Stimulated activated CD4-positive, alpha-beta T cell treated with anti-CD3 and anti-CD28 coated beads, Interleukin-1b, Interleukin-23, amount 100 ng/mL, for 1 hour (primary cell): ENCODE measurements around the gene DGKD.
"Not testable (repeated sequence)": the region's sequence is repeated elsewhere in the genome, so short reads cannot be mapped to it uniquely, and the experiment has no call there.

Experiments
- DNase-seq, 2 donors: peaks; one replicate each; pipeline ENCODE4 v3.0.0-alpha.2; 2020; ENCODE audit warnings: low read depth in 2 of 2

Gene DGKD

DNA sequence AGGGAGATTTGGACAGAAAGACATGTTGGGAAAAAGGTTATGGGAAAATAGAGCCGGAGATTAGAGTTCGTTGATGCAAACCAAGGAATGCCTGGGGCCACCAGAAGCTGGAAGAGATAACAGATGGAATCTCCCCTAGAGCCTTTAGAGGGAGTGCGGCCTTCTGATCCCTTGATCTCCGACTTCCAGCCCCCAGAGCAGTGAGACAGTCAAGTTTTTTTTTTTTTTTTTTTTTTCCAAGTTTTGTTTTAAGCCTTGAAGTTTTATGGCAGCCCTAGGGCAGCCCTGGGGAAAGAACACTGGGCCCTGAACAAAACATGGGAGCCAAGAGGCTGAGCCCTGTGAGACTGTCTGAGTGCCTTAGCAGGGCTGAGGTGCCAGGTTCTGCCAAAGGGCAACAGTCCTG is 6.5 kb downstream of the DGKD start:
- no peak for DNase-seq

DNA sequence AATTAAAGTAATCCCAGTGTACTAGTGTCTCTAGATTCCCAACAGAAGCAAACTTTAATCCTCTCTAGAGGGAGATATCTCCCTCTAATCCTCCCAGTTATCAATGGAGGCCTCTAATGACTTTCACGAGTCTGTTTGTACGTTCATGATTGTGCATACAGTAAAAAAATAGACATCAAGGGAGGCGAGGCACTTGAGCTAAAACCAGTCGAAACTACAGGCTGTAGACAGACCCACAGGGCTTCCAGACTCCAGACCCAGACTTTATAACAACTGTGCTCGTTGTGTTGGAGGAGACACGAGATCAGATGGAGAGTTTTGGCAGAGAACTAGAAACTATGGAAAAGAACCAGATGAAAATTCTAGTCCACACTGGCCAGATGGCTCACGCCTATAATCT is 7.0 kb downstream of the DGKD start:
- DNase-seq, result no peak

DNA sequence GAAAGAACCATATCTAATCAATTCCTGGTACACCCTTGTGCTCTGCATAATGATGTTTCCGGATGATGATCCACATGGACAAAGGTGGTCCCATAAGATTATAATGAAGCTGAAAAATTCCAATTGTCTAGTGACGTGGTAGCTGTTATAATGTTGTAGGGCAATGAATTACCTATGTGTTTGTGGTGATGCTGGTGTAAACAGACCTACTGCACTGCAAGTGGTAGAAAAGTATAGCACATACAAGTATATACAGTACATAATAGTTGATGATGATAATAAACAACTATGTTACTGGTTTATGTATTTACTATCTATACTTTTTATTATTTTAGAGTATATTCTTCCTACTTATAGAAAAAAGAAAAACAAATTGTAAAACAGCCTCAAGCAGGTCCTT is 8.4 kb downstream of the DGKD start:
- DNase-seq, result no peak

DNA sequence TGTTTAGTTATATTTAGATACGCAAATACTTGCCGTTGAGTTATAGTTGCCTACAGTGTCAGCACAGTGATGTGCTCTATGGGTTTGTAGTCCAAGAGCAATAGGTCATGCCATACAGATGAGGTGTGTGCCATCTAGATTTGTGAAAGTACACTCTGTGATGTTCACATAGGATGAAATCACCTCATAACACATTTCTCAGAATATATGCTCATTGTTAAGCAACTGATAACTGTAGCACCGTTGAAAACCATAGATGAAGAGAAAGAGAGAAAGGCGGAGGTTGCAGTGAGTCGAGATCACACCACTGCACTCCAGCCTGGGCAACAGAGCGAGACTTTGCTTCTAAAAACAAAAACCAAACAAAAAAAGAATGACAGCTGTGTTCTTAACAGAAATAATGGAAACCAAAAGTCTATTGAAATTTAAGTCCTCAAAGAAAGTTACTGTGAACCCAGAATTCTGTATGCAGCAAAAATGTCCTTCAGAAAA is 9.5 kb downstream of the DGKD start:
- DNase-seq, result no peak

DNA sequence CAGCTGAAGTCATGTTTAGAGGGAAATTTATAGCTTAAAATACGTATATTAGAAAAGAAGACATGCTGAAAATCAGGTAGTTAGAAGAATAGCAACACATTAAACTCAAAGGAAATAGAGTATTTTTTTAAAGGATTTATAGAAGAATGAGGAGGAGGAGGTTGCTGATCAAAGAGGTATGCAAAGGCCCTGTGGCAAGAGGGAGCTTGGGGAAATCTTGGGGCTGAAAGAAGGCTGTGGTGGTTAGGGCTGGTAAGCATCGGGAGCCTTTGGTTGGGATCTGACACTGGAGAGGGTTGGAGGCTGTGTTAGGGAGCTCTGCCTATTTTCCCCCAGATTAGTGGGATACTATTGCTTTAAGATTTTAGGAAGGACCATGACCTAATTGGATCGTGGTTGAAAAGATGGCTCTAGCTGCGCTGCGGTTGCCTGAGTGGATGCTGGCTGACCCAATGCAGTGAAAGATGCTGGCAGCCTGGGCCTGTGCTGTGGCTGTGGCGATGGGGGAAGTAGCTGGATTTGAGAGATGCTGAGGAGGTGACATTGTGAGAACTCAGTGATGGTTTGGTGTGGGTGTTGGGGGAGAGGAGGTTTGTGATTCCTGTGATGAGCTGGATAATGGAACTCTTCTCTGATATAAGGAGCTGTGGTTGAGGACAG is 11.7 kb downstream of the DGKD start:
- no peak for DNase-seq

DNA sequence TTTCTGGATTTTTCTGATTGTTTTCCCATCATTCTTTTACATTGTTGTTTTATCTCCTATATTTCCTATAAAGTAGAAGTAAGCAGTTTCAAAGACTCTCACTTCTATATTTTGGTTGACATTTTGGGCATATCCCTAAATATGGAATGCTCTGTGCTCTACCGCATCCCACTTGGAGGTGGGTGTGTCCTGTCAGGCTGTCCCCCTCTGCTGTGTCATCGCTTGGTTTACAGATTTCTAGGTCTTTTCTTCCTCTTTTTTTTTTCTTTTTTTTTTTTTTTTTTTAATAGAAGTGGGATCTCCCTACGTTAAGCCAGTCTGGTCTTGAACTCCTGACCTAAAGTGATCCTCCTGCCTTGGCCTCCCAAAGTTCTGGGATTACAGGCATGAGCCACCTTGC is 13.3 kb downstream of the DGKD start:
- no peak for DNase-seq

DNA sequence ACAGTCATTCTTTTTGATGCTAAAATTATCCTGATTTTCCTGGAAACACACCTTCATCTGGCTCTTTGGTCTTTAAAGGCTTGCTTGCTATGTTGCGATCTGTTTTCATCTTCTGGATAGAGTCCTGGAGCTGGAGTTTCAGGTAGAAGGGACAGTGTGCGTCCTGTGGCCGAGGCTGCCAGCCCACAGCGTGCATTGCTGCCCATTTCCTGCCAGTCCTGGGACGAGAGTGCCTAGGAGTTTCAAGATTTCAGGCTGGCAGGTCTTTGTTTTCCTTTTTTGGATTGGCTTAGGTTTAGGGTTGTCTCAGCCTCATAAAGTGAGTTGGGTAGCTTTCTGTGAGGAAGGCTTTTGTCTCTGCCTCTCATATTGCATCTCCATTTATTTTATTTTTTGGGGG is 14.5 kb downstream of the DGKD start:
- DNase-seq, result no peak

DNA sequence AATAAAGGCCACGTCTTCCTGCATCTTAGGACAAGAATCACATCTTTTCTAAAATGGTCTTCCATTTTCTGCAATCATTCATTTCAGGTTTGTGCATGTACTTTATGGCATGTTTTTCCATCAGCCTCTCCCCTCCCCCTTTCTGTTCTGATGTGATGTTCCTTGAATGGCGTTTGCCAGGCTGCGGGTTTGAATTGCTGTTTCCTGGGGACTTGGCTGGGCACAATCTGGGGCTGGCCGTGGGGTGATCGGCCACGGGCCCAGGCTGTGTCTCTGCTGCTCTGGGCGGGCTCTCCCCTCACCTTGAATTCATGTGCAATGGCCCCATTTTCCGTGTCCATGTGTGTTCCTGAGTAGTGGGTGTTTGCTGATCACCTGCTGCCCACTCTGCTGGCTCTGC is 15.2 kb downstream of the DGKD start:
- DNase-seq, result no peak

DNA sequence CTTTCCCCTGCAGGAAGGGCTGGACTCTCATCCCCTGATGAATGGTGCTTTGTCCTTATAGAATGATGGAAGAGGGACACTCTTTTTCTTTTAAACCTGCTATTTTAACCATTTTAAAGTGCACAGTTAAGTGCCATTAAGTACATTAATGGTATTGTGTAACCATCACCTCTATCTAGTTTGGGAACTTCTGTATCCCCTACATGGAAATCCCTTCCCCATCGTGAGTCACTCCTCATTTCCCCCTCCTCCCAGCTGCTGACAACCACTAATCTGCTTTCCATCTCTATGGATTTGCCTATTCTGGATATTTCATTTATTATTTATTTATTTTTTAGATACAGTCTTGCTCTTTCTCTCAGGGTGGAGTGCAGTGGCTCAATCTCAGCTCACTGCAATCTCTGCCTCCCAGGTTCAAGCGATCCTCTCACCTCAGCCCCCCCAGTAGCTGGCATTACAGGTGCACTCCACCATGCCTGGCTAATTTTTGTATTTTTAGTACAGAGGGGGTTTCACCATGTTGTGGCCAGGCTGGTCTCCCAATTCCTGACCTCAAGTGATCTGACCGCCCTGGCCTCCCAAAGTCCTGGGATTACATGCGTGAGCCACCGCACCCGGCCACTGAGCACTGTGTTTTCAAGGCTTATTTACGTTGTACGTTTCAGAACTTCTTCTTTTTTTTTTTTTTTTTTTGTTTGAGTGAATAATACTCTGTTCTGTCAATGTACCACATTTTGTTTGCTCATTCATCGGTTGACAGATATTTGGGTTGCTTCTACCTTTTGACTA is 15.8 kb downstream of the DGKD start:
- no peak for DNase-seq

DNA sequence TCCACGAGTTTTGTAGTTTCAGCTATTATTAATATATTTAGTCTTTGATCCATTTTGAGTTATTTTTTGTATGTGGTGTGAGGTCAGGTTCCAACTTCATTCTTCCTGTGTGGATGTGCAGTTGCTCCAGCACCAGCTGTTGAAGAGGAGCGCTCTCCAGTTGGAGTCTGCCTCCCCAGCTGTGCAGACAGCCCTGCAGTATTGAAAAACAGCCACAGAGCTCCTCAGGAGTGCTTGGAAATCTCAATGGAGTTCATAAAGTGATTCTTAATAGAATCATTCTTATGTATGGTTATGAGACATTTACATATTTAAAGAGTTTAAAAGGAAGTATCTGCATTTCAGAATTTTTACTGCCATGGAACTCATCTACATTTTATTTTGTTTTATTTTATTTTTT is 17.3 kb downstream of the DGKD start:
- DNase-seq, result no peak

DNA sequence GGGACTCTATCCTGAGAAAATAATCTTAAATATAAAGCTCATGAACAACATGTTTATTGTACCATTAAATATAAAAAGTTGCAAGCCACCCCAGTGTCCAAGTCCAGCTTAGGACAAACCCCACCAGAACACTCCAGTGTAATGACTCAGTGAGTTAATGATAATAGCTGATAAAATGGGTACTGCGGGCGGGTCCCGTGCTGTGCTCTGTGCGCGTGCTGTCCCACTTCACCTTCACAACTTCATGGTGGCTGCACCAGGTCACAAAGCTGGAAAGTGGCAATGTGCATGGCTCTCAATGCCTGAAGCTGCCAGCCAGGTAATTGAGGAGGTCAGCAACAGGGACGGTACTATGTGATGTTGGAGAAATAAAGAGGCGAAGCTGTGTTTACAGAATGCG is 18.6 kb downstream of the DGKD start:
- no peak for DNase-seq

DNA sequence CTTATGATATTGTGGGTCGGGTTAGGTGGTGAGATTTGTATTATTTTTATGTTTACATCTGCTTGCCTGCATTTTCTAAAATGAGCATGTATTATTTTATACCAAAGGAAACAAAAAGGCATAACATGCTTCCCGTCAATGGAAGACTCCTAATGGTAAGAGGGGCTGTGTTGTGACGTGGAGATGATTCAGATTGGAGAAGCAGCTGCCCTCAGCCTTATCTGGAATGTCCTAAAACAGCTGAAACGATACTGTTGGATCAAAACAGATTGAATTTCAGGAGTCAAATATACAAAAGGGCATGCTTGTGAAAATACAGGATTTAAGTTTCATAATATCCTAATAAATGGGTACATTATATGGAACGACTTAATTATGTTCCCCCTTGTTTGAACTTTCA is 19.0 kb downstream of the DGKD start:
- no peak for DNase-seq

DNA sequence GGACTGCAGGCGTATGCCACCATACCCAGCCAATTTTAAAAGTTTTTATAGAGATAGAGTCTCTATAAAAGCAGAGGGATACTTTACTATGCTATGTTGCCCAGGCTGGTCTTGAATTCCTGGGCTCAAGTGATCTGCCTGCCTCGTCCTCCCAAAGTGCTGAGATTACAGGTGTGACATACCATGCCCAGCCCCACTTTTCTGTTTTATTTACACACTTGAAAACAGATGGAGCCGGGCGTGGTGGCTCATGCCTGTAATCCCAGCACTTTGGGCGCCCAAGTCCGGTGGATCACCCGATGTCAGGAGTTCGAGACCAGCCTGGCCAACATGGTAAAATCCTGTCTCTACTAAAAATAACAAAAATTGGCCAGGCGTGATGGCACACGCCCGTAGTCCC is 20.5 kb downstream of the DGKD start:
- DNase-seq, result not testable (repeated sequence)

DNA sequence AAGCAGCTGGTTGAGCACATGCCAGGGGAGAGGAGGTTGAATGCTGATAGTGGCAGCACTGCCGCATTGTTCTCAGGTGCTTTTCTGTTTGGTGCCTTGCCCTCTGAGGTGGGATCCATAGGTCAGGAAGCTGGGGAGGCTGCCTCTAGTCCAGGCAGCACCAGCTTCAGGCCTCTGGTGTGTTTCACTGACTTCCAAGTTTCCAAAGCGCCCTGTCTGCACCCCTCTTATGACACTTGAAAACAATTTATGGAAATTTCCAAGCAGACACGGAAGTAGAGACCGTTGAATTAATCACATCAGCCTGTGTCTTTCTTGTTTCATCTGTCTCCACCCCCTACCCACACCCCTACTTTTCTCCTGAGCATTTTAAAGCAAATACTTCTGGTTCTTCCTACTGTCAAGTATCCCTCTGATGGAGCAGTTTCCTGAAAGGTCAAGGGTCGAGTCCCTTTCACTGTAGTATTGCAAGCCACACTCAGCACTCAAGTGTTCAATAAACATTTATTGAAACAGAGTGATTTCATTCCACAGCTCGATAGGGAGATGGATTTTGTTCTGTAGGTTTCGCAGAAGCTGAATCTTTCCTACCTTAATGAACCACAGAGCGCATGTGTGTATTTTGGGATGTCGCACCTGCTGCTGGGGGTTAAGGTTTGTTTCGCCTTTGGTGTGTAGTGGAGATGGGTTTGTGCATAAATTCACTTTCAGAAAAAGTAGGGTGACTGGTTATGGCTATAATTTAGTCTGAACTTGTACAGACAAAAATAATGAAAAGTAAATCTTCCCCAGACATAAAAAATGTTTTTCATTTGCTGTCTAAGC is 21.4 kb downstream of the DGKD start:
- no peak for DNase-seq

DNA sequence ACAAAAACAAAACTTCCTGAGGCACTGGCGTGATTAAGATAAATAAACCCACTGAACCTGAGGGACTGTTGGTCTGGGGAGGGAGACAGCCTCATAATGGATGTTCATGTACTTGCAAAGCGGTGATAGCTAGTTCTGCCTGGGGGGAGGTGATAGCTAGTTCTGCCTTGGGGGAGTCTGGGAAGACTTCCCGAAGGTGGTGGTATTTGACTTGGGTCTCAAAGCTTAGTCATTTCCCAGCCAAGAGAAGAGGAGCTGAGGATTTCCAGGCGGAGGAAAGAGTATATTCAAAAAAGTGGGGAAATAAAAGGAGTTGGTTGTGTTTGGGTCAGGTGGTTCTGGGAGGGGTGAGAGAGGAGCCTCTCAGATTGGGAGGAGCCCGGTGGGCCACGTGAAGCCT is 24.7 kb downstream of the DGKD start:
- DNase-seq, result no peak

DNA sequence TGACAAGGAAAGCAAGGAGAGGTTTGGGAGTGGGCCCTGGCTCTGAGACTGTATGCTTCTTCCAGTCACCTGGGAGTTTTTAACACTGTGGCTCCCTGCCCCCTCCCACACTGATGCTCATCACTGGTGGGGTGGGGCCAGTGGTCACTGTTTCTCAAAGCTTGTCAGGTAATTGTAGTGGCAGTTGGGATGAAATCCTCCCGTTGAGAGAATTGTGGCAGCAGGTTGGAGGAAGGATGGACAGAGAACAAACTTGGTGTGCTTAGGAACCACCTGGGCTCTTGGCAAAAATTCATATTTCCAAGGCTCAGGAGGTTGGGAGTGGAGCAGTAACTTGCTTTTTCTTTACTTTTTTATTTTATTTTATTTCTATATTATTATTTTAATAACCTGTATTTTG is 25.1 kb downstream of the DGKD start:
- no peak for DNase-seq

DNA sequence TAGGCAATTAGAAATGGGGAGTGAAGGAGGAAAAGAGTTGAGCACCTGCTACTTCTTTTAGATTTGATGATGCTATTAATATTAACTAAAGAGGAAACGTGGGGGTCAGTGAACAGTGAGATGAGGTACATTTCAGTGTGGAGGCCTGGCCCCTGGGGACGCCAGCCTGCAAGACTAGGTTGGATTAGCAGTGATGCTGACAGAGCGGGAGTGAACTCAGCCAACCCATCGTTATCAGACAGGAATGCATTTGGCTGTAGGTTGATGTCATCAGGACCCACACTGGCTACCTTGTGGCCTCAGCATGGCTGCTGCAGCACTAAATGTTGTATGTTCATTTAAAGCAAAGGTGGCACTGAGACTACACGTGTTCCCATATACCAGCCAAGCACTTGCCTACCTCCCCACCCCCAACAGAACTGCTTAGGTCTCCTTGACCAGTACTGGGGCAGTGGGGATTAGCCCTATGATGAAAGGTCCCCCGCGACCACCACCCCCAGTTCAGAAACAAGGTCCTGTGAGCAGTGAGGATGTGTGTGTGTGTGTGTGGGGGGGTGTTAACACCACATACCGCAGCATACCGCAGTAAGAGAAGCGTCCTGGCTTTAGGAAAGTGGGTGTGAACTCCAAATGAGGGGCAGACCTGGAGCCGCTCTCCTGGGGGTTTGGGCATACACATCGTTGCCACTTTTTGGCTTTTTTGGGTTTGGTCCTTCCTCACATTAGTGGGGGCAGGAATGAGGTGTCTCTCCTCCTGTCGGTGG is 26.0 kb downstream of the DGKD start:
- no peak for DNase-seq

DNA sequence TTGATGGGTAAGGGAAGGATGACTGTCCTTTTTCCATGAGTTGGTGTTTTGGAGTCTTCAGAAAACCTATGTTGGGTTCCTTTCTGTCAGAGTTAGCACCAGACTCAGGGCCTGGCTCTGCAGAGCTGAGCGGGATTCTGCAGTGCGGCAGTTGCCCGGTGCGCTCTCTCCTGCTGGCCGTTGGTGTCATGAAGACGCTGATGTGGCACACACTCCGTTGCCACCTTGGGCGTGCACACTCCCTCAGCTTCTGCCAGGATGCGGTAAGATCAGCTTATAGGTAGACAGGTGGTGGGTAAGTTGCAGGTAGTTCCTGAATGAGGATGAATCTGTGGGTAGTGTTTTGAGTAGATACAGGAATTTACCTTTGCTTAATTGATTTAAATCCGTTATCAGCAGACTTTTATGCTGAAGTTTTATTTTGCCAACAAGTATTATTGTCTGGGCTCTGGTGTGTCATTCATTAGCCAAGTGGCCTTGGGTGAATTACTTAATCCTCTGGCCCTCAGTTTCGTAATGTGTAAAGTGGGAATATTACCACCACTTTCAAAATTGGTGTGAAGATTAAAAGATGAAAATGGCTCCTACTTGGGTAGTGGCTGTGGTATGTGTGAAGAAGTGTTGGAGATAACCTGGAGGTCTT is 26.8 kb downstream of the DGKD start:
- no peak for DNase-seq

DNA sequence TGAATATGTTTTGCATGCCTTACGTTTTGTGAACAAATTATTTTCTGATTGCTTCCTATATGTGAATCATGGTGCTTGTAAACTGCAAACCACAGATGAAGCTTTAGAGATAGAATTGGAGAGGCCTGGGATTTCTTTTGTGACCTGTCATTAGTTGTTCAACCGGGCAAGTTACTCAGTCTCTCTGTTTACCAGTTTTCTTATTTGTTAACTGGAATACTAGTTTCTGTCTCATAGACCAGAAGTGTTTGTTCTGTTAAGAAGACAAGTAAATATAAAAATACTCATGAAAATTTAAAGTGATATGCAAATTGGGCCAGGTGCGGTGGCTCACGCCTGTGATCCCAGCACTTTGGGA is 27.3 kb downstream of the DGKD start:
- no peak for DNase-seq

DNA sequence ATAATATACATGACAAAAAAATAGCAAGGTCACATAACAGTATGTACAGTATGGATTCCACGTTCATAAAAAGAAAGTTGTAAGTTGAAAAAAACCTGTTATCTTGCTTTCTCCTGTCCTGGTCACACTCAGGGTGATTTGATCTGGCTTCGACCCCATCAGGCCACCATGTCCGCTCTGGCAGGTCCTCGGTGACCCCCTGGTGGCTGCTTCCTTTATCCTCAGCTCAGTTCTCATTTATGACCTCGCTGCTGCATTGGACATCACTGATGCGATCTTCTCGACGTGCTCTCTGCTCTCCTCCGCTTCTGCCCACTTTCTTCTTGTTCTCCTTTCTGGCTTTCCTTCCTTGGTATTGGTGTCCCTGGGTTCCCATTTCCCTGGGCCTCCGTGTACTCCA is 29.7 kb downstream of the DGKD start:
- no peak for DNase-seq

DNA sequence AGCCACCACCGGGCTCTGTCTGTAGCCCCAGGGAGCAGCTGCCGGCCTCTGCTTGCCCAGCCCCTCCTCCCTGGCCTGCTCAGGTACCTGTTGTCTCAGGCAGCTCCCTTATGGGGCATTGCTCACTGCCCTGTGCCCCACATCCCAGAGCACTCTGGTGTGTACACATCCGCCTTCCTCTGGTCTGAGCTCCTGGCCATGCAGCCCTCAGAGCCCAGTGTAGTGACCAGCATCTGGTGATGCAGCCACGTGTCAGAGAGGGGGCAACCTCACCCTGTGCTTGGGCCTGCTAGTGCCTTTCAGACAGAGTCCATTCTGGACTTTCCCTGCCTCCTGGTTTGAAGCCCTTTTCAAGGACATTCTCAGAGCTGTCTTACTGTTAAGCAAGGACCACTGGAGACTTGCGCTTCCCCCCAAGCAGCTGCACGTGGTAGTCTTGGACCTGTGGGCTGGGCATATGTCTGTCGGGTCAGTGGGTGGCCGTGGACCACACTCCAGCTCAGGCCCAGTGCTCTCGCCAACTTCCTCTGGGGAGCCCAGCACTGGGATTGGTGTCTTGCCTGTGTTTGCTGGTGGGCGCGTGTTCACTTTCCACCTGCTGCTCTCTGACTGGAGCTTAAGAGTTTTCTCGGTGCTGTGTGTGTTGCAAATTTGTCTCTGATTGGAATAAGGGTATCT is 30.7 kb downstream of the DGKD start:
- DNase-seq, result no peak
